HG03135 (cell line): ENCODE data around the gene TUT4.

ENCODE experiments used
- ATAC-seq: cut with Tn5 transposase; IDR thresholded peaks from one replicate; pipeline ENCODE4 v1.9.1; 2021; ENCODE audit warnings: mild to moderate bottlenecking, moderate library complexity; ENCODE audit not compliant: unreplicated experiment

The TUT4 gene

GRCh38 chr1:52534928-52535764 lies 17.7 kb downstream of the TUT4 start:
- ATAC-seq: no peak

GRCh38 chr1:52533713-52534112 lies 19.2 kb downstream of the TUT4 start:
- no peak for ATAC-seq

- ATAC-seq: no peak
Measured at GRCh38 chr1:52532731-52533327, 20.1 kb downstream of the TUT4 start.

- no peak for ATAC-seq
Measured at GRCh38 chr1:52532247-52532646, 20.6 kb downstream of the TUT4 start.

GRCh38 chr1:52531249-52531872 lies 21.5 kb downstream of the TUT4 start:
- no peak for ATAC-seq

GRCh38 chr1:52530563-52531144 lies 22.2 kb downstream of the TUT4 start:
- no peak for ATAC-seq

GRCh38 chr1:52523376-52523775 lies 29.5 kb downstream of the TUT4 start:
- ATAC-seq: no peak

GRCh38 chr1:52520148-52520547 lies 32.7 kb downstream of the TUT4 start:
- no peak for ATAC-seq

- ATAC-seq: no peak
Measured at GRCh38 chr1:52518962-52519361, 33.9 kb downstream of the TUT4 start.

GRCh38 chr1:52511851-52512615 lies 40.9 kb downstream of the TUT4 start:
- no peak for ATAC-seq

- no peak for ATAC-seq
Measured at GRCh38 chr1:52511439-52511838, 41.5 kb downstream of the TUT4 start.

GRCh38 chr1:52506920-52507546 lies 45.9 kb downstream of the TUT4 start:
- no peak for ATAC-seq

GRCh38 chr1:52506349-52506748 lies 46.5 kb downstream of the TUT4 start:
- ATAC-seq: no peak

GRCh38 chr1:52504720-52505119 lies 48.2 kb downstream of the TUT4 start:
- ATAC-seq: no peak

GRCh38 chr1:52503706-52504105 lies 49.2 kb downstream of the TUT4 start:
- ATAC-seq: no peak

- no peak for ATAC-seq
Measured at GRCh38 chr1:52502789-52503188, 50.1 kb downstream of the TUT4 start.

- no peak for ATAC-seq
Measured at GRCh38 chr1:52487632-52488031, 65.3 kb downstream of the TUT4 start.

GRCh38 chr1:52482326-52483004 lies 70.4 kb downstream of the TUT4 start:
- ATAC-seq: no peak

GRCh38 chr1:52479076-52479475 lies 73.8 kb downstream of the TUT4 start:
- no peak for ATAC-seq

- ATAC-seq: no peak
Measured at GRCh38 chr1:52477876-52478275, 75.0 kb downstream of the TUT4 start.
